DMS79 (cell line): ENCODE measurements around the gene CAMK2A.

ENCODE experiments used
- DNase-seq: peaks from one replicate; lab custom pipeline; 2025; lab: John Stamatoyannopoulos, UW

CAMK2A gene

DNA sequence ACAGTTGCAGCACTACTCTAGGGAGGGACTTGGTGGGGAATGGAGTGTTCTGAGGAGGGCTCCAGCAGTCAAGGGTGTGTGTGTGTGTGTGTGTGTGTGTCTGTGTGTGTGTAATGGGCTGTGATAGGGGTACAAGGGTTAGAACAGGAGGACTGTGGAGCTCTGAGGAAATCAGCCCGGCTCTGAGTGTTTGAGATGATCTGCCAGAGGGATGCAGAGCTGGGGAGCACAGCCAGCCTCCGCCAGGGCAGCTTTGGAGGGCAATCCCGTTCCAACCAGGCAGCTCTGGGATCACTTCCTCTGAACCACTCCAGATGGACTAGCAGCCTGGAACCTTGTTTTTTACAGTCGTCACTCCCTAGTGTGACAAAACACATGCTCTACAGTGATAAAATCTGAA is 102.7 kb downstream of the CAMK2A start:
- DNase-seq = no peak

DNA sequence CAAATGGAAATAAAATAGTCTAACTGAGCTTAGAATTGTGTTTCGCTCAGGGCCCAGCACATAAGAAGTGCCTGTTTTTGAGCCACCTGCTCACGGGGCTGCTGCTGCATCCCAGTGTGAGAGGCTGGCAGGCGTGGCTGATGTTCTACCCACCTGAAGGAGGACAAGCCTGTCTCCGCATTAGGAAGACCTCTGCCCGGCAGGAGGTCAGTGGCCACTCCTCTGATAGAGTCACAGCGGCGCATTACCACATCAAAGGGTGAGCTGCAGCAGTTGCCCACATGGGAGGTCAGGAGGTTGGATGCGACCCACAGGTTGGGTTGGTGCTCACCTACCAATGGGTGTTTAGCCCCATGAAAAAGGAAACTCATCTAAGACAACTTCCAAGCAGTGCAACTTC is 103.4 kb downstream of the CAMK2A start:
- no peak for DNase-seq

DNA sequence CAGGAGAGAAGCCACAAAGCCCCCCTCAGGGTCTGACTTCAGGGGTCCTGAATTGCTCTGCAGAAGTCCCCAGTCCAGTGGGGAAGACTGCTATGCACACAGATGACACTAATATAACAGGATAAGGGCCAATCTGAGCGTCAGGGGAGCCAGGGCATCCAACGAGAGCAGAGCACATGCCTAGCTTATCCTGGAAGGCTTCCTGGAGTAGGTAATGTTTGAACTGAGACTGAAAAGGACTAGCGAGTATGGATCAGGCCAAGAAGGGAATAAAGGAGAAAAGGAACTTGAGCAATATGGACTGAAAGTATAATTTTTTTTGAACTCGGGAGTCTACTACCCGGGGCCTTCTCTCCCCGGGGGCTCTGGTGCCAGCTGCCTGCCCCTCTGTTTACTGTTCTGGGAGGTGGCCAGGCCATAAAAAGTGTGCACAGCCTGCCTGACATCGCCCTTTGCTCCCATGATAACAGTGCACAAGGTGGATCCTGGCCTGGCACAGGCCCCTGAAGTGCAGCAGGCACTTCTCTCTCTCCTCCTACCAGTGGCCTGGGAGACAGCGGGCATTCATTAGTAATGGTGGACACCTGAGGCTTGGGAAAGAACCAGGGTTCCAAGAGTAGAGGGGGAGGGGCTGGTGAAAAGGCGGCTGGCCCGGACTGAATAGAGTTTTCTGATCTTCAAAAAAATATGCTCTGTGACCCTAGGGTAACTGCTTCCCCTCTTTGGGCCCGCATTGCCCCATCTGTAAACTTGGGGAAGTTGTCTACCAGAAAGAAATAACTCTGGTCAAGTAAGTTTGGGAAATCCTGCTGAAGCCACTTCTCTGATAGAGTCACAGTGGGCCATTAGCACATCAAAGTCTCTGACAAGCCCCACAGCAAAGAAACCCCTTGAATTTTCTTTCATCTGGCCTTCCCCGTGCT is 104.3 kb downstream of the CAMK2A start:
- DNase-seq = no peak

DNA sequence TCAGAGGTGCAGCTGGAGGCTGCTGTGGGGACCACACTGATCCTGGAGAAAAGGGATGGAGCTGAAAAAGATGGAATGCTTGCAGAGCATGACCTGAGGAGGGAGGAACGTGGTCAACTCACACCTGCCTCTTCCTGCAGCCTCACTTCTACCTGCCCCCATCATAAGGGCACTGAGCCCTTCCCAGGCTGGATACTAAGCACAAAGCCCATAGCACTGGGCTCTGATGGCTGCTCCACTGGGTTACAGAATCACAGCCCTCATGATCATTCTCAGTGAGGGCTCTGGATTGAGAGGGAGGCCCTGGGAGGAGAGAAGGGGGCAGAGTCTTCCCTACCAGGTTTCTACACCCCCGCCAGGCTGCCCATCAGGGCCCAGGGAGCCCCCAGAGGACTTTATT is 105.6 kb downstream of the CAMK2A start:
- DNase-seq = no peak

DNA sequence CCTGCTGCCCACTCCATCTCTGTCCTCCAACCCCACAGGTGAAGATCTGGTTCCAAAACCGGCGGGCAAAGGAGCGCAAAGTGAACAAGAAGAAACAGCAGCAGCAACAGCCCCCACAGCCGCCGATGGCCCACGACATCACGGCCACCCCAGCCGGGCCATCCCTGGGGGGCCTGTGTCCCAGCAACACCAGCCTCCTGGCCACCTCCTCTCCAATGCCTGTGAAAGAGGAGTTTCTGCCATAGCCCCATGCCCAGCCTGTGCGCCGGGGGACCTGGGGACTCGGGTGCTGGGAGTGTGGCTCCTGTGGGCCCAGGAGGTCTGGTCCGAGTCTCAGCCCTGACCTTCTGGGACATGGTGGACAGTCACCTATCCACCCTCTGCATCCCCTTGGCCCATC is 106.1 kb downstream of the CAMK2A start:
- no peak for DNase-seq

DNA sequence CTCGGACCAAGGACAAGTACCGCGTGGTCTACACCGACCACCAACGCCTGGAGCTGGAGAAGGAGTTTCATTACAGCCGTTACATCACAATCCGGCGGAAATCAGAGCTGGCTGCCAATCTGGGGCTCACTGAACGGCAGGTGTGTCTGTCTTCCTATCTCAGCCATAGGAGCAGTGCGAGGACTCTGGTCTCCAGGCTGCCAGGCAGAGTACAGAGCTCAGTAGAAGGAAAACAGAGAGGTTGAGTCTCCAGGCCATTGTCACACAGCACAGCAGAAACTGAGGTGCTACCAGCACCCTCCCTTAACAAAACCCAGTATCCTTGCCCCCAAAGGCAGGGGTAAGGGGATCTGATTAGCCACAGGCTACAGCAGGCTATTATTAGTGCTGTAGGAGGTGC is 106.8 kb downstream of the CAMK2A start:
- DNase-seq = no peak

DNA sequence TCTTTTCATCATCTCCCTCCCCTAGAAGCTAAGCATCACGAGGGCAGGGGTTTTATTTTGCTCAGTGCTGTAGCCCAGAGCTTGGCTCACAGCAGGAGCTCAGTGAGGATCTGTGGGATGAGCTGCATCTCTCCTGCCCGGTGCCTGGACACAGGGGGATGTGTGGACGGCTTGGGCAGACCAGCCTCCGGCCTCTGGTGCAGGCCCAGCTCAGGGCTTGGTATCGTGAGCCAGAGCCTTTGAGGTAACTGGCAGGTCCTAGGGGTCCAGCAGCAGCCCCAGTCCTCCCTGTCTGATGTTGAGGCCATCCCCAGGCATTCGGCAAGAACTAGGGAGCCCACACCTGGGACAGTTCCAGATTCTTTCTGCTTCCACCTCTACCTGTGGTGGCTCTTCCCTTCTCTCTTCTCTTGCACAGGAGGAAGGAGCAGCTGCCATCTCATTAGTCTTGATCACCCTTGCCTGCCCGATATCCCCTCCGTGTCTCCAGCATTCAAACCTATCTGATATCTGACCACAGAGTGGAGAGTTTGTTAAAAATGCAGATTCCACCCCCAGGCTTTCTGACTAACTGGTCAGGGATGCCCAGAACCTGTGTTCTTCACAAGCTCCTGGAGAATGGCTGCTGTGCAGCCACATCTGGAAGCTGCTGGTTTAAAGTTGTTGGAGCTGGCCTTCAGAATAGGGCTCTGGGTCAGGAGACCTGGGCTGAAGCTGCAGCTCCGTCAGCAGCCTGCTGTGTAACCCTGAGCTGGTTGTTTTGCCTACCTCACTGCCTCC is 107.6 kb downstream of the CAMK2A start:
- DNase-seq = no peak

DNA sequence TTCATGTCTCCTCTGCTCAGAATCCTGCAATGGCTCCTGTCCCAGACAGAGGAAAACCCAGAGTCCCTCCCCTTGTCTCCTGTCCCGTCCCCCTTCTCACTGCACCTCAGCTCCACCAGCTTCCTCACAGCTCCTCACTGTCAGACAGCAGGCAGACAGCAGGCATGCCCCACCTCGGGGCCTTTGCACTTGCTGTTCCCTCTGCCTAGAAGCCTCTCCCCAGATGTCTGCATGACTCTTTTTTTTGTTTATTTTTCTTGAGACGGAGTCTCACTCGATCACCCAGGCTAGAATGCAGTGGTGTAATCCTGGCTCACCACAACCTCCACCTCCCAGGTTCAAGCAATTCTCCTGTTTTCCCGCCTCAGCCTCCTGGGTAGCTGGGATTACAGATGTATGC is 108.5 kb downstream of the CAMK2A start:
- no peak for DNase-seq

DNA sequence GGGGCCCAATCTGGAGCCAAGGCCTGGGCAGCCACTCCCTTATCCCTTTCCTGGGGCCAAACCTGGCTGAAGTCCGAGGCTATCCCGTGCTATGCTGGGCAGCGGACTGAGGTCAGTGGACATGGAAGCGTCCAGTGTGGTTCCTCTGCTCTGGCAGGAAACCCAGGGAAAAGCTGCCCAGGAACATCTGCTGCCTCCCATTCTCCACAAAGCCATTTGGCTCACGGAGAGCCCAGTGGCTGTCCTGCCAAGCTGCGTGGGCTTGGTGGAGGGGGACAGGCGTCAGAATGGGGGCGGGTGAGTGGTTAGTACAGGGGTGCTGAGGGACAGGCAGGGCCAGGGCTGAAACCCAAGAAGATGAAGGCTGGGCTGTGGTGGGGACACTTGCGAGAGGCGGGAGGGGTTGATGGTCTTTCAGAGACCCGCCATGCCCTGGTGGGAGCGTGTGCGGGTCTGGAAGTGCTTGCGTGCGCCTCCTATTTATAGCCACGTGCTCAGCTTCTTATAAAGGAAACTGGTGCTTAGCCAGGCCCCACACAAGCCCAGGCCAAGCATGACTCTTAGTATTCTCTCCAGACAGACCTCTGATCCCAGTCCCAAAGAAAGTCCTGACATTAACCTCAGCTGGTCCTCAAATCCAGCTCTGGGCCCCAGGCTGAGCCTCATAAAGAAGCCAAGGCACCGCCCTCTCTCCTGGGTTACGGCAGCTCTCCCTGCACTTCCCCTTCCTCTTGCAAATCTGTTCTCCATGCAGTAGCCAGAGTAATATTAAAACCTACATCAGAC is 109.1 kb downstream of the CAMK2A start:
- no peak for DNase-seq

DNA sequence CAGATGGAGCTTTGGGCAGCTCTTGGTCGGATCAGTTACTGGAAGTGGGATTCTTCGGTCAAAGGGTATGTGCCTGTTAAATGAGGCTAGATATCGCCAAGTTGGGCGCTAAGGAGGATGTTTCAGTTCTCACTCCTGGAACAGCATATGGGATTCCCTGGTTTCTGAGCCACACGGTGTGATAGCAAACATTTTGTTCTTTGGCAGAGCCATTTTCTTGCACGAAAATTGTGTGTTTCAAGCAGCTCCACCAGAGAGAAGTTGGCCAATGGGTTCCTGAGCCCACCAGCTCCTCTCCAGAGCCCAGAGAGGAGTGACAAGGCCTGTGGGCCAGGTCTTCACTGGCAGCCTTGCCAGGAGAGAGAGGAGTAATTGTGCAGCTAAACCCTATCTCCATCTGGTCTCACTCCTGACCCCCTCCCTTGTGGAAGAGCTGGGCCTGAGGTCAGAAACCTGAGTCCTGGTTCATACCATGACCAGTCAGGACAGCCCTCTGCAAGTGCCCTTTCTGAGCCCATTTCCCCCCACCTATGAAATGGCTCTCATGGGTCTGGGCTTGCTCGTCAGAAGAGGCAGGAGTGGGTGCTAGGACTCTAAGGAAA is 110.5 kb downstream of the CAMK2A start:
- no peak for DNase-seq

DNA sequence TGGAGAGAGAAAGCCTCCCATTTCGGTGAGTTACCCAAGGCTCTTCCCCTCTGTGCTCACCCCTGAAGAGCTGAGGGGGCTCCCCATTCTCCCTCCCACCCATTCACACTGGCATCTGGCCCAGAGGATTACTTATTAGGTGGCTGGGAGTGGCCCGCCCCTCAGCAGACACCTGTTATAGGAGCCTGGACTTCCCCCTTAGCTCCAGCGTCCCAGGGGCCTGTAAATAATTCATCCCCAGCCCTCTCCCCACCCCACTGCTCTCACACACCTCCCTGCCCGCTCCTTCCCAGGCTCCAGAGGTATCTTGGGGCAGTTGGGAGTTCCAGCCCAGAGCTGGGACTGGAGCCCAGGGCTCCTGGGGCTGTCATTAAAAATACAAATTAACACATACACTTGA is 111.3 kb downstream of the CAMK2A start:
- DNase-seq = no peak

DNA sequence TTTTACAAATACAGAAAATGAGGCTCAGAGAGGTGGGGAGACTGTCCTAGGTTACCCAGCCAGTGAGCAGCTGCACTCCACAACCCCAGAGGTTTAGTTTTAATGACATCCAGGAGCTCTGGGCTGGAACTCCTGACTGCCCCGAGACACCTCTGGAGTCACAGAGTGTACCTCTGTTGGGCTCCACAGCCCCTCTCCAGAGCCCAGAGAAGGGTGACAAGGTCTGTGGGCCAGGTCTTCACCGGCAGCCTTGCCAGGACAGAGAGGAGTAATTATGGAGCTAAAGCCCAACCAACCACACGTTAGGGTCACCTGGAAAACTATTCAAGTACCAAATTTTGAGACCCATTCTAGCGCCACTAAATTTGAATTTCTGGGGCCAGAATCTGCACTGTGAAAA is 111.9 kb downstream of the CAMK2A start:
- no peak for DNase-seq

DNA sequence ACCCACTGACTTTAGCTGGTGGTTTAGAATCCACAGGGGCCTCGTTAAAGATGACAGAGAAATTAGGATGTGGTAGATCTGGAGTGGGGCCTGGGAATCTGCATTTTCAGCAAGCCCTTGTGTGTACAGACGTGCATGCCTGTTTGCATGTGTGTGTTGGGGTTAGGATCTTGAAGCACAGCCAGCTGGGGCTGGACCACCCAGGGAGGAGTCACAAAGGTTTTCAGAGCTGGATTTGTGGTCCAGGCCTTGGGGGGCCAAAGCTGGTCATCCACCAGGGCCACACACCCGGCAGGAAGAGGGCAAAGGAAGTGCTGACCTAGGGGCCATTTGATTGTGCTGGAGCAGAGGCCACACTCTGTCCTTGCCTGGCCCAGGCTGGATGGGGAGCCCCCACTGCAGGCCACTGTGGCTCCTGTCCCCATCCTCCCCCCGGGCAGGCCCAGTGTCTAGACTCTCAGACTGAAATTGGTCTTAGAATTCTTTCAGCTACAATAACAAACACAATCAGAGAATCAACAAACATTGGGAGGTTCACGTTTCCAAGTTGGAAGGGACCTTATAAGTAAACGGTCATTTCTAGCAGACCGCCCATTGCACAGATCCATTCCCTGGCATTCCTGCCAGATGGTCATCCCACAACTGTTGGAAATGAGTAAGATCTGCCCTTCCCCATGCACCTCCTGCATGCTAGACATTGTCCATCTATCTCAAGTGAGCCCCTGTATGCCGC is 112.7 kb downstream of the CAMK2A start:
- DNase-seq = no peak

DNA sequence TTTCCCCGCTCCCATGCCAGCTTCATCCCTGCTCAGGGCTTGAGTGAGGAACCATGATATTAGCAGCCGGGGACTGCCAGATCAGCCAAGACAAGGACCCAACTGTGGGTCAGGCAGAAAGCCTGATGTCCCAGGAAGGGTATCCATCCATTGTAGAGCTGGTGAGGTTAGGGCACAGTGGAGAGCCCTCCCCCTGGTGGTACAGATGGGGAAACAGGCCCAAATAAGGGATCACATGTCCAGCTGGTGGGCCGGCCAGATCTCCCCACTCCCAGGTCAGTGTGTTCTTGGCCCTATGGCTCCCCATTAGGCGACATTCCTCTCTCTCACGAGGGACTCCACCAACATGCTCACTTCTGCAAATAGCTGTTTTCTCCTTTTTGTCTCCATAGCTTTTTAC is 114.0 kb downstream of the CAMK2A start:
- DNase-seq = no peak

DNA sequence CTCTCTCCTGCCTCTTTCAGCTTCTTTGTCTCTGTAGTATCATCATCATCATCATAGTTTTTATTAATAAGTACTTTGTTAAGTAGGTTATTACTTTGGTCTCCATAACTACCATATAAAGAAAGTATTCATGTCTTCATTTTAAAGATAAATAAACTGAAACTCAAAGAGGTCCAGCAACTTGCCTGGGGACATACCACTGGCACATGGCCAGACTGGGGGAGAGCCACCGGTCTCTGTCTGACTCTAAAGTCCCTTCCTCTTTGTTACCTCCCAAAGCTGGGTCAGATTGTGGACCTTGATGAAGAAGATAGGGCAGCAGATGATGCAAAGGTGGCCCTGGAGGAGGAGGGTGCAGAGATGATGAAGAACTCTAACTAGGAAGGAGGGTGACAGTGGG is 114.5 kb downstream of the CAMK2A start:
- no peak for DNase-seq

DNA sequence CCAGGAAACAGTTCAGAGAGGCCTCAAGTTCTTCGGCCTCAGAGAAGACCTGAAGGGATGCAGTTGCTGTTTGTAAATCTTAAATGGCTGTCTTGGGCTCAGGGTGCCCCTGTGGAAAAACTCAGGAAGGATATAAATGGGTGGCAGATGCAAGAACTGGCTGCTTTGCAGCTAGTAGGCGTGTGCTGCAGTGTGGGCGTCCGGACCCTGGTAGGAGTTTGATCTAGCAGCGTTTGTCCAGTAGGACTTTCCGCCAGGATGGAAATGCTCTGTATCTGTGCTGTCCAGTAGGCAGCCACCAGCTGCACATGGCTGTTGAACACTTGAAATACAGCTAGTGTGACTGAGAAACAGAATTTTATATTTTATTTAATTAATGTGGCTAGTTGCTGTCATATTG is 115.3 kb downstream of the CAMK2A start:
- no peak for DNase-seq

DNA sequence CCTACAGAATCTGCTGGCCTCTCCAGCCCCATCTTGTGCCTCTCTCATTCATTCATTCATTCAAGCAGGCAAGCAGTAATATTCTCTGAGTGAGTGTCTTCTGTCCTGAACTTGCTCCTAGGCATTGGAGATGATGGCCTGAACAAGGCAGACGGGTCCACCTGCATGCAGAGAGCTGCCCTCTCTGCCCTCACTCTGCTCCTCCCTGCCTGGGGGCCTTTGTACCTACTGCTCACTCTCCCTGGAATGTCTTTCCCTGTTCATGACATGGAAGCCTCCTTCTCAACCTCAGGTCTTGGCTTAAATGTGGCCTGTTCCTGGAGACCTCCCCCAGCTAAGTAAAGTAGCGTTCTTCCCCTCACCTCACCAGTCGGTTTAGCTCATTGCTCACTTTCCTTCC is 116.4 kb downstream of the CAMK2A start:
- no peak for DNase-seq

DNA sequence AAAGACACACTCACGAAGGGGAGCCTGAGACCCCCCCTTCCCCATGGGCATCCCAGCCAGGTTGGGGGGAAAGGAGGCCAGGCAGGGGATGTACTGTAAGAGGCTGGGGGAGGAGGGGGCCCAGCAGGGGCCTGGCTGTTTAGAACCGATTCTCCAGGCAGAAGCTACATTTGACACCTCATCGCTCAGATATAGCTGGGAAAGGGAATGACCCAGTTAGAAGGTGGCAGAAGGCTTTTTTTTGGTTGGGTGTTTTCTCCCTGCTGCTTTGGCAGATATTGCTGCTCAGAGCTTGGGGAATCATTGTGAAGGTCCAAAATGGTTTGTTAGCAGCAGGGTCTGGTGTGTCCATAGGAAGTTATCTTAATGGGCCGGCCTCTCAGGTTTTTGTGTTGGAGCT is 117.0 kb downstream of the CAMK2A start:
- no peak for DNase-seq

DNA sequence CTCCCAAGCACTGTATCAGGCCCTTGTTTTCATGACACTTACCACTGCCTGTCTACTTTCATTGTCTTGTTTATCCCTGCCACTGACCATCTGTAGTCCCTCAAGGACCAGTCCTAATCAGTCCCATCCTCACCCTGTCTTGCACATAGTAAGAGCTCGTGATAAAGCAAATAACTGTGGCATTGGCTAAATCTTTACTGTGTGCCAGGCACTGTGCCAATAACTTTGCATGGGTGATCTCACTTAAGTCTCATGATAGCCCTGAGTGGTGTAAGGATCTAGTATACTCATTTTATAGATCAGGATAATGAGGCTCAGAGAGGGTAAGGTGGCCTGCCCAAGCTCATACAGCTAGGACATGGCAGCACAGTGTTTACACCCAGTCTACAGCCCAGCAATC is 117.4 kb downstream of the CAMK2A start:
- DNase-seq = no peak
